Activated CD4-positive, alpha-beta T cell treated with anti-CD3 and anti-CD28 coated beads, Interleukin-2, amount 10 ng/mL, durations not matched to agents 7 days and 5 days (primary cell): ENCODE data around the gene TYRP1. TPM values are rescaled to one million over a fixed set of nuclear protein-coding genes. Genes with fewer than 3 reads are reported as not detected.

Experiments used
- CTCF ChIA-PET: fragments of 350-600 bp; sonication (Branson Sonifier 250); formaldehyde crosslinking; loops from one replicate; lab custom pipeline; 2021; ENCODE audit warnings: antibody characterized with exemption; lab: Charles Lee
- POLR2A ChIA-PET: fragments of 350-600 bp; sonication (Branson Sonifier 250); formaldehyde crosslinking; loops from one replicate; lab custom pipeline; 2021; ENCODE audit warnings: antibody characterized with exemption; lab: Charles Lee
- DNase-seq: peaks from one replicate; pipeline ENCODE4 v3.0.0-alpha.2; 2020
- H3K27ac Mint-ChIP-seq: one replicate; pipeline ENCODE4 v1.8.0; 2021; ENCODE audit warnings: mild to moderate bottlenecking, moderate library complexity, mixed read lengths
- H3K27me3 Mint-ChIP-seq: one replicate; pipeline ENCODE4 v1.8.0; 2021; ENCODE audit warnings: mixed read lengths
- H3K36me3 Mint-ChIP-seq: one replicate; pipeline ENCODE4 v1.8.0; 2021; ENCODE audit warnings: low read depth, mixed read lengths
- H3K4me1 Mint-ChIP-seq: one replicate; pipeline ENCODE4 v1.8.0; 2021; ENCODE audit warnings: mixed read lengths
- H3K4me3 Mint-ChIP-seq: one replicate; pipeline ENCODE4 v1.8.0; 2021; ENCODE audit warnings: mild to moderate bottlenecking, moderate library complexity, mixed read lengths
- H3K9me3 Mint-ChIP-seq: one replicate; pipeline ENCODE4 v1.8.0; 2021; ENCODE audit warnings: mixed read lengths
- total RNA-seq, 2 experiments: library from RNA; stranded (reverse); gene quantifications; one replicate each; pipeline ENCODE4 v1.2.3, GENCODE V29; 2021

Gene TYRP1
- total RNA-seq, 2 experiments from 2014 or later = not detected

GRCh38 chr9:12702160-12702758, 9.1 kb downstream of the TYRP1 start:
- Mint-ChIP-seq H3K9me3 (no peaks in the 10 kb centered on the region), H3K4me3 (no peak overlapping the region), H3K4me1 (no peaks in the 10 kb centered on the region), H3K36me3 (no peaks in the 10 kb centered on the region), H3K27me3 (no peaks in the 10 kb centered on the region), H3K27ac (no peak overlapping the region)
- no peak for DNase-seq
- POLR2A ChIA-PET = no interaction called here
- CTCF ChIA-PET = no interaction called here

DNA sequence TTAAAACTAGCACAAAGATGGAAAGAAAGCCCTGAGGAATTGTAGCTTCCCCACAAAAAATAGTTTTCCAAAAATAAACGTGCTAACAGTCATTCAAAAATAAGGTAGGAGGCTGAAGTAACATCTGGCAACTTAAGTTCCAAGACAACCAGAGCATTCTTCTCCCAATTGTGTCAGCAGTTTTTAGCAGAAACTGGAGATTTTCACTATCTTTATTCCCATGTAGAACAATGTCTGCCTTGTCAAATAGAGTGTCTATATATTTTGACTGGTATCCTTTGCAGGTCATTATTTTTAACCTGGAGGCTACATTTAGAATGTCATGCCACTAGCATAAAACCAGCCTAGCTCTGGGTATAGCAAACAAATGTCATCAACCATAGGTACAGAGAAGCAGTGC, 10.8 kb downstream of the TYRP1 start:
- ChIA-PET CTCF (no interaction called here), POLR2A (no interaction called here)
- Mint-ChIP-seq H3K36me3 (no peaks in the 10 kb centered on the region), H3K4me3 (no peak overlapping the region), H3K27me3 (no peaks in the 10 kb centered on the region), H3K9me3 (no peaks in the 10 kb centered on the region), H3K4me1 (no peaks in the 10 kb centered on the region), H3K27ac (no peak overlapping the region)
- no peak for DNase-seq

DNA sequence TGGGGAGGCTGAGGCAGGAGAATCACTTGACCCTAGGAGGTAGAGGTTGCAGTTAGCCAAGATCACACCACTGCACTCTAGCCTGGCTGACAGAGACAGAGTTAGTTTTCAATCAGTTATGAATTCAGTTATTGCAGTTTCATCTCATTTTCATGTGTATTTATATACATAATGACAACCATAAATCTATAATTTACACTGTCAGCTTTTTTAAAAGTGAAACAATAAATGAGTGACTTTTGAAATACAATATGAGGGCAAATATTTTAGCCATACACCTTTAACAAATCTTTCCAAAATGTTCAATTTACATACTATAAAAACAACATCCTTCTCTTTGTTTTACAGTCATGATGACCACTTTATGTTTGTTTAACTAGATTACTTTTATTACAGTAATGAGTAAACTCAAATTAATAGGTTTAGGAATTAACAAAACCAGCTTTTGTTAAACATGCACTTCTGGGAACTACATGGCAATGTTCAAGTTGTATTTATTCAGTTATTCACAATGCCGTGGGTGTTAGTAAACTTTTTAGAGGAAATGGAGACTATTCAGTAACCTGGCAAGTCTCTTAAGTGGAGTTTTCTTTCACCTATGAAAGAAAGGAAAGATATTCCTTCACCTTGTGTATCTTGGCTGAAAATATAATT, 12.7 kb downstream of the TYRP1 start:
- Mint-ChIP-seq H3K9me3 (no peaks in the 10 kb centered on the region), H3K27ac (no peak overlapping the region), H3K36me3 (no peaks in the 10 kb centered on the region), H3K4me3 (no peak overlapping the region), H3K4me1 (no peaks in the 10 kb centered on the region), H3K27me3 (no peaks in the 10 kb centered on the region)
- ChIA-PET POLR2A (no interaction called here), CTCF (no interaction called here)
- DNase-seq = no peak

DNA sequence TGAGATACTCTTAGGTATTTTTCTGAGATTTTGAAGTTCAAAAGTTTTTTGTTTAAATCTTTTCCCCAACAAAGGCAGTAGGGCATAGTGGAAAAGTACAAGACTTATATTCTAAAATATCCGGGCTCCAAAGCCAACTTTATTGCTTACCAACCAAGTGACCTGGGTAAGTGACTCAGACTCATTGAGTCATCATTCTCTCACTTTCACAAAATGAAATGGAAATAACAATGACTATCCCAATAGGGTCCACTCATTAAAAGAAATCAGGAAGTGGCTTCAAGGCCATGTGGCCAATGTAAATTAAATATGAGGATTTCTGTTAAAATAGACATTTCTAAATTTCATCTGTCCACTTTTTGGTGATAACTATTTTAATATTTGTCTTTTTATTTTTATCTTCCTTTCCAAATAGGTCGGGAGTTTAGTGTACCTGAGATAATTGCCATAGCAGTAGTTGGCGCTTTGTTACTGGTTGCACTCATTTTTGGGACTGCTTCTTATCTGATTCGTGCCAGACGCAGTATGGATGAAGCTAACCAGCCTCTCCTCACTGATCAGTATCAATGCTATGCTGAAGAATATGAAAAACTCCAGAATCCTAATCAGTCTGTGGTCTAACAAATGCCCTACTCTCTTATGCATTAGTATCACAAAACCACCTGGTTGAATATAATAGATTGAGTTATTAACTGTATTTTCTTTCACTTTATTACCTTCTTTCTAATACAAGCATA, 15.5 kb downstream of the TYRP1 start:
- POLR2A ChIA-PET = no interaction called here

DNA sequence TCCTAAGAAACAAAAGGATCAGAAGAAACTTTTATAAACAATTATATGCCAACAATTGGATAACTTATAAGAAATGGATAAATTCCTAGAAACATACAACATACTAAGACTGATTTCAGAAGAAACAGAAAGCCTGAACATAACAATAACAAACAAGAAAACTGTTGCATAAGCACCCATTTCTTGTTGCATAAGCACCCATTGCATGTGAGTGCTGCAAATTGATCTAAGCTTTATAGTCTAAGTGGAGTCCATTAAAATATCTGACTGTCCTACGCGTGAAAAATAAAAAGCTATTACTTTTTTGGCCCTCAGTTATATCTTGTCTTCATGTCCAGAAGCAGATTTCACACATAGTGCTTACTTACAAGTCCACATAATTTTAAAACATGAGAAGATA, 19.3 kb downstream of the TYRP1 start:
- CTCF ChIA-PET = no interaction called here
- Mint-ChIP-seq H3K27me3 (no peaks in the 10 kb centered on the region), H3K27ac (no peak overlapping the region), H3K9me3 (no peaks in the 10 kb centered on the region), H3K4me3 (no peak overlapping the region), H3K4me1 (no peaks in the 10 kb centered on the region), H3K36me3 (no peaks in the 10 kb centered on the region)
- POLR2A ChIA-PET = no interaction called here
- no peak for DNase-seq

More for the DNA sequence above, 15.5 kb downstream of the TYRP1 start:
- H3K36me3 Mint-ChIP-seq = no peaks in the 10 kb centered on the region
- CTCF ChIA-PET = no interaction called here
- no peaks in the 10 kb centered on the region for H3K27me3 Mint-ChIP-seq
- H3K9me3 Mint-ChIP-seq = no peaks in the 10 kb centered on the region
- H3K27ac Mint-ChIP-seq = no peak overlapping the region
- no peaks in the 10 kb centered on the region for H3K4me1 Mint-ChIP-seq
- H3K4me3 Mint-ChIP-seq = no peak overlapping the region
- DNase-seq = no peak

- CTCF ChIA-PET = no interaction called here
- H3K4me1 Mint-ChIP-seq = no peaks in the 10 kb centered on the region
- POLR2A ChIA-PET = no interaction called here
Measured at GRCh38 chr9:12715268-12715667, 22.1 kb downstream of the TYRP1 start.

DNA sequence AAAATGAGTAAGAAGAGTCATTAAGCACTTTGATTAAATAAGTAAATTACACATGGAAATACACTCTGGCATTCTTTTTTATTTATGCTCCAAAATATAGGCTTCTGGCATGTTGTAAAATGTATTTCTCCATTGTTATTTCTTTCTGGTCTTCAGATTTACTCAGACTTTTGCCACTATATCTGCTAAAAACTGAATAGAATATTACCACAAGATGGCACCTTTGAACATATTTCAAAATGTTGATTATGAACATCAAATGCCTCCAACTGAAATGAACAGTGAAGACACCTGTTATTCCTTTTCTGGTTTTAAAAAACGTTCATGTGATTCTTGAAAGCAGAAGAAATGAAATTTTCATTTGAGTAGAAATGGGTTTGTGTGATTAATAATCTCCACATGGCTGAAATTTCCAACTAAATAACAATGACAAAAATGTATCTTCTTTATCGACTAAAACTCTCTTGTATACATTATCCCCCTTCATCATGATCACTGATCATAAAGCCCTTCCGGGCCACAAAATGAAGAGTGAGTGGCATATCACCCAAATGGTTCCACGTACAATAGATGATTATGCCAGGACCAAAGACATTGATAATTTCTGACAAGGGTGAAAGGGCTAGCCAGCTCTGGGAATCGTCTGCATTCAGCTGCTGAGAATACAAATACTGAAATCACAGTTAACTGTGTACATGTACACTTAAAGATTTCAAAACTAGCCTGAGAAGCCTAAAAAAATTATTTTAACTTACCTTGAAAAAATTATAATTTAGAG, 23.8 kb downstream of the TYRP1 start:
- CTCF ChIA-PET = no interaction called here
- no peak for DNase-seq
- Mint-ChIP-seq H3K9me3 (no peaks in the 10 kb centered on the region), H3K27me3 (no peaks in the 10 kb centered on the region), H3K4me1 (no peaks in the 10 kb centered on the region), H3K27ac (no peak overlapping the region), H3K36me3 (no peaks in the 10 kb centered on the region), H3K4me3 (no peak overlapping the region)
- POLR2A ChIA-PET = no interaction called here

More at GRCh38 chr9:12715268-12715667, 22.1 kb downstream of the TYRP1 start:
- no peaks in the 10 kb centered on the region for H3K27me3 Mint-ChIP-seq
- H3K27ac Mint-ChIP-seq = no peak overlapping the region
- H3K4me3 Mint-ChIP-seq = no peak overlapping the region
- no peaks in the 10 kb centered on the region for H3K36me3 Mint-ChIP-seq
- H3K9me3 Mint-ChIP-seq = no peaks in the 10 kb centered on the region
- DNase-seq = no peak

- no peaks in the 10 kb centered on the region for H3K4me1 Mint-ChIP-seq
- no peaks in the 10 kb centered on the region for H3K27me3 Mint-ChIP-seq
- ChIA-PET CTCF (no interaction called here), POLR2A (no interaction called here)
- H3K36me3 Mint-ChIP-seq = no peaks in the 10 kb centered on the region
- no peak overlapping the region for H3K27ac Mint-ChIP-seq
- DNase-seq = no peak
- H3K9me3 Mint-ChIP-seq = no peaks in the 10 kb centered on the region
- H3K4me3 Mint-ChIP-seq = no peak overlapping the region
Measured at GRCh38 chr9:12717907-12718306, 24.7 kb downstream of the TYRP1 start.

GRCh38 chr9:12718482-12719026, 25.4 kb downstream of the TYRP1 start:
- ChIA-PET POLR2A (no interaction called here), CTCF (no interaction called here)
- no peak overlapping the region for H3K27ac Mint-ChIP-seq
- no peak for DNase-seq
- no peak overlapping the region for H3K4me3 Mint-ChIP-seq
- peaks cover 1% of the 10 kb centered on the region for H3K9me3 Mint-ChIP-seq
- no peaks in the 10 kb centered on the region for H3K36me3 Mint-ChIP-seq
- H3K27me3 Mint-ChIP-seq = no peaks in the 10 kb centered on the region
- H3K4me1 Mint-ChIP-seq = no peaks in the 10 kb centered on the region

GRCh38 chr9:12719431-12719830, 26.2 kb downstream of the TYRP1 start:
- CTCF ChIA-PET = no interaction called here
- Mint-ChIP-seq H3K36me3 (no peaks in the 10 kb centered on the region), H3K4me1 (no peaks in the 10 kb centered on the region), H3K27me3 (no peaks in the 10 kb centered on the region), H3K27ac (no peak overlapping the region), H3K9me3 (peaks cover 1% of the 10 kb centered on the region), H3K4me3 (no peak overlapping the region)
- POLR2A ChIA-PET = no interaction called here
- no peak for DNase-seq

DNA sequence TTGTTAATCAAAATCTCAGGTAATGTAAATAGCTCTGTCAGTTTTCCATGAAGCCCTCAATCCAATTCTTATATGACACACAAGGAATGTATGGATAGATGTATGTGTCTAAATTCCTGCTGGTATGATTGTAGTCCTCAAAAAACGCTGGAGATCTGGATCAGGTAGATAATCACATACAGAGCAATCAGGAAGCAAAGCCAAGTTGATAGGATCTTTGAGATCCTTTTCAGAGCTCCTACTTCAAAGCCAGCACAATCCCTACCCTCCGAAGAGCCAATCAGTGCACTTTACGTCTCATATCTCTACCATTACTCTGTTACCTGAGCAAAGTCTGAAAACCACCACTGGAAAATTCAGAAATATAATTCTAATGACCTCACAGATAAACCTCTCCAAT, 27.4 kb downstream of the TYRP1 start:
- Mint-ChIP-seq H3K4me1 (no peaks in the 10 kb centered on the region), H3K27ac (no peak overlapping the region), H3K36me3 (no peaks in the 10 kb centered on the region), H3K4me3 (no peak overlapping the region), H3K9me3 (peaks cover 1% of the 10 kb centered on the region), H3K27me3 (no peaks in the 10 kb centered on the region)
- ChIA-PET POLR2A (no interaction called here), CTCF (no interaction called here)
- DNase-seq = no peak

DNA sequence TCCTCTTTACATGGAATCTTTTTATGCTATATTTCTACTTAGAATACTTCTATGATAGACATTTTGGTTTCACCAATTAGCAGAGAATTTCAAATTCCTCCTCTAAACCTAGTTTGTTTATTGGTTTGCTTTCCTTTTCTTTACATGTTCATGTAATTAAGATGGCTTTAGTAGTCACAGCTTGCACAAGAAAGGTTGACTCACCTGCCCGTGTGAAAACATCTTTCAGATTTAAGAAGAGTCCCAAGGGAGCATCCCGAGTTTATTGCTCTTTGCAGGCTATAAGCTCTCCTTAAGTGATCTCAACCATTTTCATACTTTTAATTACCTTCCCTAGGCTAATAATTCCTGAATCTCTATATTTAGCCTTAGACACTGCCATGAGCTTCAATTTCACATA, 28.9 kb downstream of the TYRP1 start:
- H3K4me3 Mint-ChIP-seq = no peak overlapping the region

More for the DNA sequence above, 28.9 kb downstream of the TYRP1 start:
- no peak for DNase-seq
- no peak overlapping the region for H3K27ac Mint-ChIP-seq
- no peaks in the 10 kb centered on the region for H3K27me3 Mint-ChIP-seq
- ChIA-PET CTCF (no interaction called here), POLR2A (no interaction called here)
- H3K4me1 Mint-ChIP-seq = no peaks in the 10 kb centered on the region
- H3K9me3 Mint-ChIP-seq = peaks cover 1% of the 10 kb centered on the region
- no peaks in the 10 kb centered on the region for H3K36me3 Mint-ChIP-seq
